WTC11 (cell line): ENCODE data around the gene BET1L.

Experiments
- MLX ChIP-seq: sonication (generic); formaldehyde crosslinking; IDR thresholded peaks from 2 replicates; pipeline ENCODE4 v1.8.1; 2023; ENCODE audit warnings: mild to moderate bottlenecking, missing genetic modification reagents, moderate library complexity
- NR2C2 ChIP-seq: sonication (generic); formaldehyde crosslinking; IDR thresholded peaks from 2 replicates; pipeline ENCODE4 v1.8.0; 2022; ENCODE audit warnings: mild to moderate bottlenecking, missing genetic modification reagents

GRCh38 chr11:204587-205109, 2.6 kb downstream of the BET1L start:
- TF ChIP-seq NR2C2 (CRISPR knock-in tag): no peak
- no peak for TF ChIP-seq MLX (CRISPR knock-in tag)
